Measurements from ENCODE around the gene PNKP. TPM values are rescaled to one million over a fixed set of nuclear protein-coding genes. Genes with fewer than 3 reads are reported as not detected.

PNKP gene
- total RNA-seq, 1 donor from 2014 or later = 40.3 TPM

GRCh38 chr19:49812997-49813861, 54.1 kb downstream of the PNKP start, which contains the start of gene FUZ:
TSS of gene FUZ (minus strand) at chr19:49813292. CDS start at chr19:49813106, 186 bp downstream.
- H3K27ac ChIP-seq = peak within 1 kb of the TSS; percentile 86
- H3K4me3 ChIP-seq = peak within 1 kb of the TSS; percentile 65 to 69
- peak in 1 of 2 donors; percentile 99 for DNase-seq (ENCODE audit: extremely low spot score in 2 of 2)
- H3K27me3 ChIP-seq = no peaks in the 10 kb centered on the region
- H3K9me3 ChIP-seq = no peaks in the 10 kb centered on the region
- peaks cover 39% of the 10 kb centered on the region for H3K4me1 ChIP-seq
- intact Hi-C loops (cut with DNase I) = no loop called here
- H3K36me3 ChIP-seq = no peaks in the 10 kb centered on the region
- TF ChIP-seq POLR2AphosphoS5 (IDR thresholded peaks at IDR 0.05; ENCODE audit: insufficient read depth in 1 of 2, low read depth in 1 of 2) (peak; percentile 58 to 99), CTCF (IDR thresholded peaks at IDR 0.05) (peak in 2 of 3 experiments; percentile 6 to 28), POLR2A (IDR thresholded peaks at IDR 0.05) (no peak)

- no peaks in the 10 kb centered on the region for H3K27me3 ChIP-seq
- no peak for TF ChIP-seq CTCF (IDR thresholded peaks at IDR 0.05)
- TF ChIP-seq POLR2AphosphoS5 (IDR thresholded peaks at IDR 0.05; ENCODE audit: insufficient read depth in 1 of 2, low read depth in 1 of 2) = no peak
- TF ChIP-seq POLR2A (IDR thresholded peaks at IDR 0.05) = no peak
- H3K4me3 ChIP-seq = peak overlapping the region; percentile 65 to 69
- no peak for DNase-seq (ENCODE audit: extremely low spot score in 2 of 2)
- peaks cover 42% of the 10 kb centered on the region for H3K4me1 ChIP-seq
- peak overlapping the region; percentile 86 for H3K27ac ChIP-seq
- no peaks in the 10 kb centered on the region for H3K9me3 ChIP-seq
- intact Hi-C loops (cut with DNase I) = no loop called here
- no peaks in the 10 kb centered on the region for H3K36me3 ChIP-seq
Observed at GRCh38 chr19:49812452-49812996, 54.9 kb downstream of the PNKP start.

GRCh38 chr19:49811328-49811727, 56.0 kb downstream of the PNKP start:
- Histone ChIP-seq H3K36me3 (no peaks in the 10 kb centered on the region), H3K4me3 (no peak overlapping the region), H3K27me3 (no peaks in the 10 kb centered on the region), H3K9me3 (no peaks in the 10 kb centered on the region), H3K4me1 (peaks cover 37% of the 10 kb centered on the region), H3K27ac (no peak overlapping the region)
- intact Hi-C loops (cut with DNase I) = no loop called here
- TF ChIP-seq CTCF (IDR thresholded peaks at IDR 0.05) (no peak), POLR2AphosphoS5 (IDR thresholded peaks at IDR 0.05; ENCODE audit: insufficient read depth in 1 of 2, low read depth in 1 of 2) (no peak), POLR2A (IDR thresholded peaks at IDR 0.05) (no peak)
- no peak for DNase-seq (ENCODE audit: extremely low spot score in 2 of 2)

Small RNA genes lying within 50 kb of the gene (microRNA-seq; reads per million reads assigned to microRNA genes)
- gene MIR4749 (ENCODE audit: borderline number of aligned reads, borderline replicate concordance) (not detected), gene MIR4750 (ENCODE audit: borderline number of aligned reads, borderline replicate concordance) (not detected), gene MIR6800 (ENCODE audit: borderline number of aligned reads, borderline replicate concordance) (not detected)

Small RNA genes lying within 50 kb of the gene (small RNA-seq; reads per million reads assigned to genes)
- gene MIR4749 = not detected

Other genes with a start within 250 kb of the PNKP start
- 112 TPM for gene RRAS, start 227.4 kb downstream of the PNKP start, total RNA-seq
- 20.4 TPM for gene SCAF1, start 225.4 kb downstream of the PNKP start, total RNA-seq
- 59.4 TPM for gene IRF3, start 201.7 kb downstream of the PNKP start, total RNA-seq
- gene BCL2L12, start 201.6 kb downstream of the PNKP start, total RNA-seq = 14.7 TPM
- 156 TPM for gene PRMT1, start 190.3 kb downstream of the PNKP start, total RNA-seq
- 2.7 TPM for gene ADM5, start 178.0 kb downstream of the PNKP start, total RNA-seq
- 12.3 TPM for gene CPT1C, start 176.5 kb downstream of the PNKP start, total RNA-seq
- gene TSKS, start 104.3 kb downstream of the PNKP start, total RNA-seq = 1.2 TPM
- 80.8 TPM for gene AP2A1, start 100.6 kb downstream of the PNKP start, total RNA-seq
- gene FUZ, start 54.3 kb downstream of the PNKP start, total RNA-seq = 11.5 TPM
- gene MED25, start 49.3 kb downstream of the PNKP start, total RNA-seq = 25.0 TPM
- 109 TPM for gene PTOV1, start 16.4 kb downstream of the PNKP start, total RNA-seq
- 16.9 TPM for gene AKT1S1, start 9.8 kb upstream of the PNKP start, total RNA-seq
- 34.9 TPM for gene TBC1D17, start 10.1 kb upstream of the PNKP start, total RNA-seq
- gene IL4I1, start 29.3 kb upstream of the PNKP start, total RNA-seq = not detected
- 5.6 TPM for gene ATF5, start 61.6 kb upstream of the PNKP start, total RNA-seq
- gene NUP62, start 61.9 kb upstream of the PNKP start, total RNA-seq = 38.5 TPM
- 4.4 TPM for gene SIGLEC11, start 93.6 kb upstream of the PNKP start, total RNA-seq
- gene VRK3, start 157.8 kb upstream of the PNKP start, total RNA-seq = 34.9 TPM
- gene ZNF473, start 158.4 kb upstream of the PNKP start, total RNA-seq = 11.5 TPM